K562 (cell line): Measurements from ENCODE around the gene RERE. TPM values are rescaled to one million over a fixed set of nuclear protein-coding genes. Genes with fewer than 3 reads are reported as not detected.

Experiments
- ATF2 ChIP-seq: sonication (generic); formaldehyde crosslinking; IDR thresholded peaks from 2 replicates; pipeline ENCODE4 v1.8.1; 2022; ENCODE audit warnings: missing genetic modification reagents
- ATF3 ChIP-seq, 2 experiments: fragments of 450-650 bp in 1 of 2; sonication (generic) in 1 of 2; formaldehyde crosslinking in 1 of 2; IDR thresholded peaks in 1 of 2; conservative IDR thresholded peaks in 1 of 2; 2 replicates each; pipeline versions ENCODE4 v1.6.1 to v1.8.1; 2016 to 2023; ENCODE audit warnings: mild to moderate bottlenecking in 2 of 2, moderate library complexity in 2 of 2, inconsistent platforms in 1 of 2, missing genetic modification reagents in 1 of 2
- CREB3L1 ChIP-seq: fragments of 450-650 bp; IDR thresholded peaks from 2 replicates; pipeline ENCODE4 v1.6.1; 2014; ENCODE audit warnings: low read depth, mild to moderate bottlenecking, moderate library complexity, borderline replicate concordance
- ELF1 ChIP-seq: fragments of 200-800 bp; sonication (Bioruptor generic); IDR thresholded peaks from 2 replicates; pipeline ENCODE4 v1.6.1; 2016; ENCODE audit warnings: missing genetic modification characterization, missing compliant biosample characterization
- FOXA1 ChIP-seq: fragments of 450-650 bp; IDR thresholded peaks from 2 replicates; pipeline ENCODE4 v1.6.1; 2016; ENCODE audit warnings: mild to moderate bottlenecking, borderline replicate concordance
- HBP1 ChIP-seq: fragments of 450-650 bp; formaldehyde crosslinking; IDR thresholded peaks from 2 replicates; pipeline ENCODE4 v1.4.0; 2022; ENCODE audit warnings: missing genetic modification characterization
- MAFG ChIP-seq: fragments of 450-650 bp; conservative IDR thresholded peaks from 2 replicates; pipeline ENCODE4 v1.6.1; 2016; ENCODE audit warnings: missing genetic modification characterization, missing compliant biosample characterization
- MEF2A ChIP-seq: IDR thresholded peaks from 2 replicates; pipeline ENCODE4 v1.6.1; 2011; ENCODE audit warnings: low read depth, mild to moderate bottlenecking, low read length, moderate library complexity; ENCODE audit not compliant: control insufficient read depth
- NCOA2 ChIP-seq, 2 experiments: fragments of 450-650 bp; IDR thresholded peaks; 2 replicates each; pipeline ENCODE4 v1.6.1; 2018; ENCODE audit warnings: mild to moderate bottlenecking in 2 of 2, moderate library complexity in 1 of 2; ENCODE audit not compliant: partially characterized antibody in 2 of 2
- POLR3G ChIP-seq: IDR thresholded peaks from 2 replicates; pipeline ENCODE4 v1.6.1; 2011; ENCODE audit not compliant: insufficient read length, insufficient replicate concordance; ENCODE audit errors: extremely low read depth
- SIN3A ChIP-seq, 2 experiments: fragments of 150-350 bp in 1 of 2; IDR thresholded peaks; 2 replicates each; pipeline ENCODE4 v1.6.1; 2011 to 2016; ENCODE audit warnings: borderline replicate concordance in 2 of 2, low read depth in 2 of 2, low read length in 2 of 2, mild to moderate bottlenecking in 2 of 2, moderate library complexity in 2 of 2; ENCODE audit not compliant: control insufficient read depth in 1 of 2
- ZNF121 ChIP-seq: sonication (generic); formaldehyde crosslinking; conservative IDR thresholded peaks from 2 replicates; pipeline ENCODE4 v1.8.0; 2022; ENCODE audit warnings: missing genetic modification reagents
- ZNF224 ChIP-seq: sonication (generic); formaldehyde crosslinking; IDR thresholded peaks from 2 replicates; pipeline ENCODE4 v1.8.0; 2022; ENCODE audit warnings: mild to moderate bottlenecking, missing genetic modification reagents
- ZNF398 ChIP-seq: fragments of 250-450 bp; sonication (Bioruptor Pico); IDR thresholded peaks from 2 replicates; pipeline ENCODE4 v1.8.0; 2021; ENCODE audit warnings: moderate library complexity, mild to moderate bottlenecking, inconsistent platforms
- ZNF586 ChIP-seq: fragments of 450-650 bp; formaldehyde crosslinking; conservative IDR thresholded peaks from 2 replicates; pipeline ENCODE4 v1.4.0; 2020; ENCODE audit warnings: mild to moderate bottlenecking, moderate library complexity
- ZNF655 ChIP-seq: fragments of 250-450 bp; sonication (Bioruptor Pico); IDR thresholded peaks from 2 replicates; pipeline ENCODE4 v1.5.0; 2021
- polyA plus RNA-seq, 8 experiments: library from polyadenylated mRNA; depleted of rRNA in 4 of 8; stranded (reverse) in 5 of 8; unstranded in 3 of 8; fragments of >200 nt; fragmentation: Nextera tagmentation in 2 of 8; fragmentation: Illumina TruSeq in 1 of 8; extraction: Ambion mirVana in 2 of 8; extraction: Trizol in 1 of 8; gene quantifications; 2 replicates each; pipeline versions ENCODE4 v1.2.1 to v1.2.3, GENCODE V29; 2011 to 2014; ENCODE audit warnings: inconsistent platforms in 1 of 8, missing spikeins in 1 of 8
- total RNA-seq, 7 experiments: library from RNA; depleted of rRNA in 6 of 7; stranded (reverse); fragments of >200 nt in 6 of 7; fragmentation: Illumina TruSeq in 2 of 7; extraction: Trizol in 2 of 7; gene quantifications; 2 replicates each; pipeline versions ENCODE4 v1.2.1 to v1.2.3, GENCODE V29; 2011 to 2021; ENCODE audit warnings: low replicate concordance in 1 of 7

The RERE gene
- total and polyA plus RNA-seq, 9 of the 15 experiments (the other 6 are each of a cell fraction or from before 2014, with no cell fraction given) = 3.0 to 51.5 (median 13.4) TPM

GRCh38 chr1:8789314-8790214 lies 27.9 kb downstream of the RERE start (continued):
- no peak for TF ChIP-seq ZNF655 (CRISPR knock-in tag)
- TF ChIP-seq MEF2A = 0 out of 2 replicates have a peak, but pooled peaks have one; percentile 19
- TF ChIP-seq ZNF121 (CRISPR knock-in tag) = no peak
- no peak for TF ChIP-seq ZNF224 (CRISPR knock-in tag)
- TF ChIP-seq CREB3L1 = peak; percentile 68; the same call in 1 of the 2 replicates
- TF ChIP-seq MAFG (tag) = no peak
- TF ChIP-seq ZNF586 (CRISPR knock-in tag) = no peak
- TF ChIP-seq POLR3G = no peak
- TF ChIP-seq ZNF398 = no peak
- no peak for TF ChIP-seq FOXA1
- peak; percentile 79; the same call in 1 of the 2 replicates for TF ChIP-seq ATF3 (IDR thresholded peaks at IDR 0.05)
- TF ChIP-seq ATF3 (CRISPR knock-in tag; conservative IDR thresholded peaks at IDR 0.05) = 0 out of 2 replicates have a peak, but pooled peaks have one; percentile 15
- no peak for TF ChIP-seq ATF2
- TF ChIP-seq ELF1 (tag) = no peak
- TF ChIP-seq SIN3A (IDR thresholded peaks at IDR 0.05; ENCODE audit: borderline replicate concordance in 2 of 2, control insufficient read depth in 1 of 2, low read depth in 2 of 2, low read length in 2 of 2) = no peak
- TF ChIP-seq HBP1 = peak; percentile 25
- no peak for TF ChIP-seq NCOA2 (IDR thresholded peaks at IDR 0.05; ENCODE audit: partially characterized antibody in 2 of 2)
